ENCODE results near the gene A4GALT. TPM values are rescaled to one million over a fixed set of nuclear protein-coding genes. Genes with fewer than 3 reads are reported as not detected.

Gene A4GALT
- total RNA-seq, 1 donor from 2014 or later, result 2.6 TPM

GRCh38 chr22:42664976-42665831 is 55.5 kb downstream of the A4GALT start:
- TF ChIP-seq EZH2 (IDR thresholded peaks at IDR 0.05) (no peak), EZH2phosphoT487 (IDR thresholded peaks at IDR 0.05) (no peak), CTCF (IDR thresholded peaks at IDR 0.05) (no peak)
- no peaks in the 10 kb centered on the region for H3K9me3 Mint-ChIP-seq
- no peaks in the 10 kb centered on the region for H3K36me3 ChIP-seq
- DNase-seq (ENCODE audit: low spot score), result no peak
- H3F3A ChIP-seq (ENCODE audit: low read depth), result no peaks in the 10 kb centered on the region
- H3K36me3 Mint-ChIP-seq, result no peaks in the 10 kb centered on the region
- H3K9ac ChIP-seq, result no peak overlapping the region
- H3K4me3 Mint-ChIP-seq, result peak overlapping the region; percentile 30
- H3K9me3 ChIP-seq (ENCODE audit: low read depth), result no peaks in the 10 kb centered on the region
- H3K27me3 ChIP-seq, result peaks cover 18% of the 10 kb centered on the region
- H3K4me1 Mint-ChIP-seq, result no peaks in the 10 kb centered on the region
- H3K4me3 ChIP-seq, result no peak overlapping the region
- no peak overlapping the region for H3K4me2 ChIP-seq
- H3K4me1 ChIP-seq, result no peaks in the 10 kb centered on the region
- peaks cover 7% of the 10 kb centered on the region for H3K27me3 Mint-ChIP-seq (ENCODE audit: insufficient read depth, low read depth)
- no peak overlapping the region for H3K27ac Mint-ChIP-seq
- no peaks in the 10 kb centered on the region for H3K79me2 ChIP-seq (ENCODE audit: low read depth)
- no peak overlapping the region for H2AFZ ChIP-seq (replicated peaks)
- H4K20me1 ChIP-seq (ENCODE audit: low read depth), result no peaks in the 10 kb centered on the region
- no peak overlapping the region for H3K27ac ChIP-seq

GRCh38 chr22:42661985-42662831 is 58.5 kb downstream of the A4GALT start:
- H3K27me3 ChIP-seq, result peaks cover 18% of the 10 kb centered on the region
- peak; percentile 91 for DNase-seq (ENCODE audit: low spot score)
- no peaks in the 10 kb centered on the region for H4K20me1 ChIP-seq (ENCODE audit: low read depth)
- no peaks in the 10 kb centered on the region for H3F3A ChIP-seq (ENCODE audit: low read depth)
- peak overlapping the region; percentile 85 for H3K4me2 ChIP-seq
- H3K4me3 ChIP-seq, result peak overlapping the region; percentile 62
- Mint-ChIP-seq H3K4me1 (no peaks in the 10 kb centered on the region), H3K27me3 (ENCODE audit: insufficient read depth, low read depth) (peaks cover 3% of the 10 kb centered on the region), H3K9me3 (no peaks in the 10 kb centered on the region), H3K27ac (no peak overlapping the region), H3K36me3 (no peaks in the 10 kb centered on the region), H3K4me3 (peak overlapping the region; percentile 77)
- H3K27ac ChIP-seq, result no peak overlapping the region
- H3K36me3 ChIP-seq, result no peaks in the 10 kb centered on the region
- TF ChIP-seq EZH2phosphoT487 (IDR thresholded peaks at IDR 0.05) (peak; percentile 47), EZH2 (IDR thresholded peaks at IDR 0.05) (peak; percentile 69), CTCF (IDR thresholded peaks at IDR 0.05) (peak; percentile 85)
- peak overlapping the region; percentile 100 for H2AFZ ChIP-seq (replicated peaks)
- H3K9me3 ChIP-seq (ENCODE audit: low read depth), result no peaks in the 10 kb centered on the region
- H3K4me1 ChIP-seq, result no peaks in the 10 kb centered on the region
- no peak overlapping the region for H3K9ac ChIP-seq
- no peaks in the 10 kb centered on the region for H3K79me2 ChIP-seq (ENCODE audit: low read depth)

GRCh38 chr22:42656578-42656977 is 64.1 kb downstream of the A4GALT start:
- H3K4me1 Mint-ChIP-seq, result peaks cover 7% of the 10 kb centered on the region
- no peaks in the 10 kb centered on the region for H3K36me3 Mint-ChIP-seq

More at GRCh38 chr22:42656578-42656977, 64.1 kb downstream of the A4GALT start:
- H3K79me2 ChIP-seq (ENCODE audit: low read depth), result no peaks in the 10 kb centered on the region
- no peak overlapping the region for H3K9ac ChIP-seq
- no peak overlapping the region for H3K27ac Mint-ChIP-seq
- no peak overlapping the region for H3K4me3 ChIP-seq
- H3K4me1 ChIP-seq, result no peaks in the 10 kb centered on the region
- H3K27me3 Mint-ChIP-seq (ENCODE audit: insufficient read depth, low read depth), result peaks cover 2% of the 10 kb centered on the region
- no peak overlapping the region for H3K4me3 Mint-ChIP-seq
- no peaks in the 10 kb centered on the region for H3K36me3 ChIP-seq
- H3K27me3 ChIP-seq, result no peaks in the 10 kb centered on the region
- no peak overlapping the region for H3K4me2 ChIP-seq
- peaks cover 12% of the 10 kb centered on the region for H3F3A ChIP-seq (ENCODE audit: low read depth)
- H3K27ac ChIP-seq, result no peak overlapping the region
- no peaks in the 10 kb centered on the region for H4K20me1 ChIP-seq (ENCODE audit: low read depth)
- TF ChIP-seq EZH2 (IDR thresholded peaks at IDR 0.05) (no peak), EZH2phosphoT487 (IDR thresholded peaks at IDR 0.05) (no peak), CTCF (IDR thresholded peaks at IDR 0.05) (no peak)
- no peak for DNase-seq (ENCODE audit: low spot score)
- H2AFZ ChIP-seq (replicated peaks), result no peak overlapping the region
- no peaks in the 10 kb centered on the region for H3K9me3 ChIP-seq (ENCODE audit: low read depth)
- no peaks in the 10 kb centered on the region for H3K9me3 Mint-ChIP-seq
